Muscle of leg (tissue), 11 donors: ENCODE measurements around the gene DNAJA3. TPM values are rescaled to one million over a fixed set of nuclear protein-coding genes. Genes with fewer than 3 reads are reported as not detected.

ENCODE experiments used
- DNase-seq: peaks from one replicate; pipeline ENCODE4 v3.0.0; 2013
- H3K27ac ChIP-seq: one replicate; pipeline ENCODE4 v1.5.1; 2013; ENCODE audit warnings: mild to moderate bottlenecking, low read length, control low read depth
- H3K27me3 ChIP-seq: one replicate; pipeline ENCODE4 v1.6.1; 2013; ENCODE audit warnings: low read length; ENCODE audit not compliant: control insufficient read depth, insufficient read depth
- H3K36me3 ChIP-seq: one replicate; pipeline ENCODE4 v1.6.1; 2013; ENCODE audit warnings: low read length; ENCODE audit not compliant: control insufficient read depth, insufficient read depth
- H3K4me1 ChIP-seq: one replicate; pipeline ENCODE4 v1.6.1; 2013; ENCODE audit warnings: low read length; ENCODE audit not compliant: control insufficient read depth, insufficient read depth
- H3K4me3 ChIP-seq: one replicate; pipeline ENCODE4 v1.5.1; 2013; ENCODE audit warnings: low read length, control low read depth
- H3K9me3 ChIP-seq: replicated peaks from 2 replicates; pipeline ENCODE4 v1.6.1; 2013; ENCODE audit warnings: low read depth, low read length; ENCODE audit not compliant: control insufficient read depth
- WGBS: methylation state at CpG from one replicate; pipeline ENCODE4 v1.1.5; 2013; ENCODE audit warnings: missing lambda C conversion rate; ENCODE audit not compliant: insufficient coverage; 5-methylcytosine and 5-hydroxymethylcytosine counted together
- polyA plus RNA-seq, 8 donors: library from polyadenylated mRNA; unstranded; fragments of 120-200 nt; gene quantifications; one replicate each; pipeline versions ENCODE4 v1.2.1 to v1.2.3, GENCODE V29; 2013; ENCODE audit warnings: inconsistent platforms in 1 of 8, low replicate concordance in 1 of 8; ENCODE audit not compliant: insufficient read length in 8 of 8, insufficient read depth in 1 of 8
- total RNA-seq: library from RNA; stranded (reverse); fragments of 120-200 nt; gene quantifications from one replicate; pipeline ENCODE4 v1.2.4, GENCODE V29; 2013

Gene DNAJA3
- total and polyA plus RNA-seq, 9 donors, result 23.8 to 33.5 (median 28.4) TPM

- no CpG with 5 or more reads among the region's 10 CpGs for WGBS
- Histone ChIP-seq H3K36me3 (peaks cover 40% of the 10 kb centered on the region), H3K4me1 (peaks cover 93% of the 10 kb centered on the region), H3K9me3 (no peaks in the 10 kb centered on the region), H3K4me3 (no peak overlapping the region), H3K27ac (peak overlapping the region; percentile 20), H3K27me3 (no peaks in the 10 kb centered on the region)
- peak; percentile 30 for DNase-seq
Observed at GRCh38 chr16:4386951-4387565, 38.6 kb upstream of the DNAJA3 start.

- Histone ChIP-seq H3K27me3 (no peaks in the 10 kb centered on the region), H3K4me1 (peaks cover 94% of the 10 kb centered on the region), H3K4me3 (no peak overlapping the region), H3K27ac (no peak overlapping the region), H3K36me3 (peaks cover 37% of the 10 kb centered on the region), H3K9me3 (no peaks in the 10 kb centered on the region)
- no peak for DNase-seq
- WGBS, result 92% methylated on average over 20 of the region's 20 CpGs
Observed at GRCh38 chr16:4387781-4388180, 37.9 kb upstream of the DNAJA3 start.

GRCh38 chr16:4388271-4389021 lies 37.2 kb upstream of the DNAJA3 start:
- WGBS, result 52% methylated on average over 16 of the region's 19 CpGs
- H3K27ac ChIP-seq, result peak overlapping the region; percentile 74
- H3K36me3 ChIP-seq, result peaks cover 36% of the 10 kb centered on the region
- DNase-seq, result peak; percentile 50
- H3K27me3 ChIP-seq, result no peaks in the 10 kb centered on the region
- no peak overlapping the region for H3K4me3 ChIP-seq
- H3K9me3 ChIP-seq, result no peaks in the 10 kb centered on the region
- peaks cover 96% of the 10 kb centered on the region for H3K4me1 ChIP-seq

GRCh38 chr16:4389051-4389955 lies 36.4 kb upstream of the DNAJA3 start:
- Histone ChIP-seq H3K36me3 (peaks cover 31% of the 10 kb centered on the region), H3K27me3 (no peaks in the 10 kb centered on the region), H3K4me1 (peaks cover 88% of the 10 kb centered on the region), H3K9me3 (no peaks in the 10 kb centered on the region), H3K4me3 (no peak overlapping the region), H3K27ac (peak overlapping the region; percentile 74)
- WGBS, result 46% methylated on average over 12 of the region's 27 CpGs
- peak; percentile 61 for DNase-seq

GRCh38 chr16:4390266-4391260 lies 35.1 kb upstream of the DNAJA3 start:
- Histone ChIP-seq H3K4me3 (no peak overlapping the region), H3K36me3 (peaks cover 37% of the 10 kb centered on the region), H3K9me3 (no peaks in the 10 kb centered on the region), H3K4me1 (peaks cover 76% of the 10 kb centered on the region), H3K27ac (peak overlapping the region; percentile 20), H3K27me3 (no peaks in the 10 kb centered on the region)
- DNase-seq, result peak; percentile 19
- 74% methylated on average over 11 of the region's 18 CpGs for WGBS

- 53% methylated on average over 13 of the region's 22 CpGs for WGBS
- H3K27me3 ChIP-seq, result no peaks in the 10 kb centered on the region
- peak; percentile 21 for DNase-seq
- H3K9me3 ChIP-seq, result no peaks in the 10 kb centered on the region
- no peak overlapping the region for H3K4me3 ChIP-seq
- peaks cover 63% of the 10 kb centered on the region for H3K4me1 ChIP-seq
- peak overlapping the region; percentile 62 for H3K27ac ChIP-seq
- peaks cover 37% of the 10 kb centered on the region for H3K36me3 ChIP-seq
Observed at GRCh38 chr16:4391631-4392381, 33.9 kb upstream of the DNAJA3 start.

- no peaks in the 10 kb centered on the region for H3K9me3 ChIP-seq
- H3K4me1 ChIP-seq, result peaks cover 58% of the 10 kb centered on the region
- DNase-seq, result peak; percentile 80
- no peak overlapping the region for H3K4me3 ChIP-seq
- peaks cover 36% of the 10 kb centered on the region for H3K36me3 ChIP-seq
- H3K27me3 ChIP-seq, result no peaks in the 10 kb centered on the region
- H3K27ac ChIP-seq, result peak overlapping the region; percentile 62
- WGBS, result 30% methylated on average over 17 of the region's 27 CpGs
Observed at GRCh38 chr16:4392382-4393239, 33.1 kb upstream of the DNAJA3 start.

GRCh38 chr16:4393240-4393600 lies 32.4 kb upstream of the DNAJA3 start:
- Histone ChIP-seq H3K27ac (peak overlapping the region; percentile 62), H3K4me1 (peaks cover 52% of the 10 kb centered on the region), H3K4me3 (no peak overlapping the region), H3K27me3 (no peaks in the 10 kb centered on the region), H3K9me3 (no peaks in the 10 kb centered on the region), H3K36me3 (peaks cover 29% of the 10 kb centered on the region)
- peak; percentile 37 for DNase-seq
- WGBS, result 52% methylated on average over 4 of the region's 6 CpGs
